Body of pancreas (tissue), 4 donors: ENCODE measurements around the gene CFAP90.

Experiments used
- CTCF ChIP-seq, 7 experiments: fragments of 450-650 bp in 4 of 7; fragments of 200-600 bp in 3 of 7; sonication (generic) in 3 of 7; IDR thresholded peaks; one replicate each; pipeline ENCODE4 v1.5.1; 2016 to 2019; ENCODE audit warnings: antibody characterized with exemption in 7 of 7
- POLR2A ChIP-seq, 3 donors: fragments of 450-650 bp; IDR thresholded peaks; one replicate each; pipeline ENCODE4 v1.6.1; 2016; ENCODE audit warnings: antibody characterized with exemption in 3 of 3, mild to moderate bottlenecking in 2 of 3

GRCh38 chr5:7816535-7816901 is 34.4 kb downstream of the CFAP90 start:
- TF ChIP-seq CTCF (IDR thresholded peaks at IDR 0.05) (no peak), POLR2A (IDR thresholded peaks at IDR 0.05) (no peak)
